Measurements from ENCODE around the gene PPP1CA.
A peak's percentile ranks its signal among the peaks of the same experiment; 100 is the strongest.
"Not testable (repeated sequence)": the region's sequence is repeated elsewhere in the genome, so short reads cannot be mapped to it uniquely, and the experiment has no call there.

The PPP1CA gene

GRCh38 chr11:67434395-67434881 is 32.8 kb upstream of the PPP1CA start:
- no peak for DNase-seq (ENCODE audit: low read depth in 2 of 2)

GRCh38 chr11:67433536-67434394 is 32.1 kb upstream of the PPP1CA start:
- DNase-seq (ENCODE audit: low read depth in 2 of 2), result no peak

- no peak for DNase-seq (ENCODE audit: low read depth in 2 of 2)
Observed at GRCh38 chr11:67432655-67433349, 31.1 kb upstream of the PPP1CA start.

- DNase-seq (ENCODE audit: low read depth in 2 of 2), result no peak
Observed at GRCh38 chr11:67431346-67432249, 29.9 kb upstream of the PPP1CA start.

- DNase-seq (ENCODE audit: low read depth in 2 of 2), result no peak
Observed at GRCh38 chr11:67429722-67430121, 28.1 kb upstream of the PPP1CA start.

GRCh38 chr11:67429038-67429668 is 27.5 kb upstream of the PPP1CA start:
- DNase-seq (ENCODE audit: low read depth in 2 of 2), result no peak

- peak; percentile 99 for DNase-seq (ENCODE audit: low read depth in 2 of 2)
Observed at GRCh38 chr11:67428052-67429001, 26.7 kb upstream of the PPP1CA start, which contains the start of gene RPS6KB2. RPS6KB2 (plus strand) TSS chr11:67428494; CDS start chr11:67428546, 52 bp downstream.

- not testable (repeated sequence) for DNase-seq (ENCODE audit: low read depth in 2 of 2)
Observed at GRCh38 chr11:67427364-67427859, 25.8 kb upstream of the PPP1CA start.

- DNase-seq (ENCODE audit: low read depth in 2 of 2), result no peak
Observed at GRCh38 chr11:67423891-67424613, 22.4 kb upstream of the PPP1CA start.

GRCh38 chr11:67423466-67423865 is 21.8 kb upstream of the PPP1CA start:
- DNase-seq (ENCODE audit: low read depth in 2 of 2), result no peak

- DNase-seq (ENCODE audit: low read depth in 2 of 2), result no peak
Observed at GRCh38 chr11:67422891-67423290, 21.2 kb upstream of the PPP1CA start.

GRCh38 chr11:67421430-67422031 is 19.9 kb upstream of the PPP1CA start:
- no peak for DNase-seq (ENCODE audit: low read depth in 2 of 2)

- DNase-seq (ENCODE audit: low read depth in 2 of 2), result peak; percentile 99 to 100
Observed at GRCh38 chr11:67420646-67421429, 19.2 kb upstream of the PPP1CA start.

- no peak for DNase-seq (ENCODE audit: low read depth in 2 of 2)
Observed at GRCh38 chr11:67420147-67420645, 18.5 kb upstream of the PPP1CA start.

GRCh38 chr11:67419325-67420049 is 17.8 kb upstream of the PPP1CA start:
- DNase-seq (ENCODE audit: low read depth in 2 of 2), result no peak

GRCh38 chr11:67418476-67419281 is 17.0 kb upstream of the PPP1CA start:
- no peak for DNase-seq (ENCODE audit: low read depth in 2 of 2)

All from stimulated activated CD4-positive, alpha-beta T cell treated with anti-CD3 and anti-CD28 coated beads, Interleukin-1b, Interleukin-23, amount 100 ng/mL, for 4 hours (primary cell).